ENCODE measurements around the gene TIAM2.

GRCh38 chr6:155201461-155202226 lies 206.5 kb downstream of the TIAM2 start:
- no peak for TF ChIP-seq CTCF (conservative IDR thresholded peaks at IDR 0.05; ENCODE audit: low read length)
- no peak for TF ChIP-seq EZH2phosphoT487 (IDR thresholded peaks at IDR 0.05; ENCODE audit: borderline replicate concordance, low read depth, low read length)
